LHCN-M2 (cell line): ENCODE results near the gene DUSP14. TPM values are rescaled to one million over a fixed set of nuclear protein-coding genes. Genes with fewer than 3 reads are reported as not detected.
"Not testable (repeated sequence)": the region's sequence is repeated elsewhere in the genome, so short reads cannot be mapped to it uniquely, and the experiment has no call there.

Experiments
- DNase-seq: peaks from one replicate; pipeline ENCODE4 v3.0.0-alpha.2; 2012; ENCODE audit warnings: low read depth
- polyA plus RNA-seq: library from polyadenylated mRNA; unstranded; fragments of >200 nt; gene quantifications from one replicate; pipeline ENCODE4 v1.2.1, GENCODE V29; 2012; ENCODE audit warnings: missing spikeins
- total RNA-seq: library from RNA; depleted of rRNA; stranded (reverse); fragments of >200 nt; gene quantifications from 2 replicates; pipeline ENCODE4 v1.2.3, GENCODE V29; 2014; rRNA removed

Gene DUSP14, protein sequence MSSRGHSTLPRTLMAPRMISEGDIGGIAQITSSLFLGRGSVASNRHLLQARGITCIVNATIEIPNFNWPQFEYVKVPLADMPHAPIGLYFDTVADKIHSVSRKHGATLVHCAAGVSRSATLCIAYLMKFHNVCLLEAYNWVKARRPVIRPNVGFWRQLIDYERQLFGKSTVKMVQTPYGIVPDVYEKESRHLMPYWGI
- total RNA-seq, result 51.0 and 52.8 TPM in 2 replicates
- 63.1 TPM for polyA plus RNA-seq

DNA sequence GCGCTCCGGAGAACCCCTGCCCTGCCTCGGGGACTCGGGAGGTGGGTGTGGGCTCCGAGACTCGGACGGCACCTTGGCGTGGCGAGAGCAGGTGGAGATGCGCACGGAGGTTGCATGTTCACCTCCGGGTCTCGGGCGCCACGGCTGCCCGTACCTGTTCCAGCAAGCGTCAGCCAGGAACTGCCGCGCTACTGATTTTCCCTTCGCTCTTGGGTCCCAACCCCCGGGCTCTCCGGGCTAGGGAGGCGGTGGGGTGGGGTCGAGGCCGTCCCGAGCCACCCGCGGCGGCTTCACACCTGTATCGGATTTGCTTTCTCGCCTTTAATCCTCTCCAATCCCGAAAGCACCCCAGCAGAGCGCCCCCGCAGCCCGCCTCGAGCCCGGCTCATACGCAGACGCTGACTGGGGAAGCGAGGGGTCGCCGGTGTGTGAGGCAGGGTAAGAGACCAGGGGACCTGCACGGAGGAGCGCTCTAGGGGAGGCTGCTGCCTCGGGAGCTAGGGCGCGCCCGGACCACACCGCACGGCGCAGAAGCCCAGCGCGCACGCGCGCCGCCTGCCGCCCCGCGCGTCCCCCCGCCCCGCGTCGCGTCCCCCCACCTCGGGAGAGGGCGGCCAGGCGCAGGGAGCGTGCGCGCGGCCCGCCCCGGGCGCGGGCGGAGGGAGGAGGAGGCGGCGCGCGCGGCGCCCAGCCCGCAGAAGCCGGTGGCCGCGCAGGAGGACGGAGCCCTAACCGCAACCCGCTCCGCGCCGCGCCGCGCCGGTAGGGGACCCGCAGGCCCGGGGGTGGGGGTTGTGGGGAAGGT is at the start of gene DUSP14:
Gene DUSP14, plus strand, starts transcription at position 695 of the 805 bp plus-strand sequence. CDS start 22,382 bp downstream, outside the sequence.
- peak; percentile 73 for DNase-seq

DNA sequence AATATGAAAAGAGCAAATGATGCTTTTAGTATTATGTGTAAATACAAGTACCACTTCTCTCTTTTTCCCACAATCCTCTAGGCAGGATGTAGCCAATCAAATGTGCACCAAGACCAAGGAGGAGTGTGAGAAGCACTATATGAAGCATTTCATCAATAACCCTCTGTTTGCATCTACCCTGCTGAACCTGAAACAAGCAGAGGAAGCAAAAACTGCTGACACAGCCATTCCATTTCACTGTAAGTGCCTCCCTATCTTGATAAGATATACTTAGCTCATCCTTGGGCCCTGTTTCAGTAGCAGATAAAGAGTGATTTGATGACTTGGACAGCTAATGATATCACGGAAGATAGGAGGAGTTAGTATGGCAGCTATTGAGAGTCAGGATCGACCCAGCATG is 49.3 kb upstream of the DUSP14 start:
- DNase-seq, result no peak

DNA sequence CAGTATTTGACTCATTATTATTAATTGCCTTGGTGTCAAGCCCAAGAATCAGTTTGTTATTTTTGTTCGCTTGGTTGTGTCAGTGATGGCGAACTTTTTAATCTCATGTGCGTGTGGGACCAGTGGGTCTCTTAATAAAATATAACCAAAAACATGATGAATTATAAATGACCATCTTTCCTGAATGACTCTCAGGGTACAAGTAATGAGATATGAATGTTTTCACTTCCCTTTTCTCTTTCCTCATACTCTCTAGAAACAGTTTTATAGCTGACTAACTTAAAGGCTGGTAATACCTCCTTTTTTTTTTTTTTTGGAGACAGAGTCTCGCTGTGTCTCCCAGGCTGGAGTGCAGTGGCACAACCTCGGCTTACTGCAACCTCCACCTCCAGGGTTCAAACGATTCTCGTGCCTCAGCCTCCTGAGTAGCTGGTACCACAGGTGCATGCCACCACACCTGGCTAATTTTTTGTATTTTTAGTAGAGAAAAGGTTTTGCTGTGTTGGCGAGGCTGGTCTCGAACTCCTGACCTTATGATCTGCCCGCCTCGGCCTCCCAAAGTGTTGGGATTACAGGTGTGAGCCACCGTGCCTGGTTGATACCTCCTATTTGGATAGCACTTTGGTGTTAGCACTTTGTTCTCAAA is 48.2 kb upstream of the DUSP14 start:
- not testable (repeated sequence) for DNase-seq

DNA sequence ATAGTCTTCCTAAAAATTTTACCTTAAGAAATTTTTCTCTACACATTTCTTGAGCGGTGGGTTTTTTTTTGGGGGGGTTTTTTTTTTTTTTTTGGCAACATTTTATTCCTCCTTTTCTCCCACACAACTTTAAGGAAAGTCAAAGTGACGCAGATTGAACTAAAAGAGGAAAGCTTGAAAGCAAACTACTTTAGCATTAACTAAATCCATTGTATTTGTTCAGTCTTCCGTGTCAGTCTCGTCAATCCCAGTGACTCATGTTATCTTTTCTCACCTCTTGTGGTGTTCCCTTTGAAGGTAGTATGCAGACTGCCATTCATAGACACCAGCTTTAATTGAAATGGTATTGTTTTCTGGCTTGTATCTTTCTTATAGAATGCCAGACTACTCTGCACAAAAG is 43.7 kb upstream of the DUSP14 start:
- DNase-seq, result no peak

DNA sequence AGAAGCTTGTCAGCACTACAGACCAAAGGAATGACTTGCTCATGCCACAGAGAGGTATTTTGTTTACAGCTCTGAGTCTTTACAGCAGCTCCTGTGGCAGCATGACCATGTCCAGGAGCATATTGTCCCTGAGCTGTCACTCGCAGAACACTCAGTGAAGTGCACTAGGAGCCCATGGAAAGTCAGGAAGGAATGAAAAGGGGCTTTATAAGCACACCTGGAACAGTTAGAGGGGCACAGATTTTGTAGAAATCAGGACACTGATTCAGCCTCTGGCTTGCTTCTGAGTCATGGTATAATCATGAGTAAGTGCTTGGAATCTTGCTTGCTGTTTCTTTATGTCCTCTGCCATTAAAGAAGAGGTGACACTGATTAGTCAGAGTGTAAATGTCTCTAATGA is 42.0 kb upstream of the DUSP14 start:
- peak; percentile 46 for DNase-seq

DNA sequence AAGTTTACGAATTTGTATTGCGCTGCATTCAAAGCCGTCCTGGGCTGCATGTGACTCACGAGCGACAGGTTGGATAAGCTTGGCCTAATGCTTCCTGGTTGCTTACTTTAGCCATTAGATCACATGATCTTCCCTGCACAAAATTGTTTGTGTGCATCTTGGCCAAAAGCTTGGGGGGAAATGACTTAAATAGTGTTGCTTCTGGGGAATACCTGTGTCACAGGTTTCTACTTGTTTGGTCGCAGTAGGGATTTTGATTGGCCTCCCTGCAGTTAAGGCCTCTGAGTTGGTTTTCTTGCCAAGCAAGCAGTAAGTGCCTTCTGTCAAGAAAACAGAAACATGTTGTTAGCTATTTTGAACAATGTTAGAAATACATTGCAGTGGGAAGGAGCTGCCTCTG is 39.6 kb upstream of the DUSP14 start:
- DNase-seq, result no peak

DNA sequence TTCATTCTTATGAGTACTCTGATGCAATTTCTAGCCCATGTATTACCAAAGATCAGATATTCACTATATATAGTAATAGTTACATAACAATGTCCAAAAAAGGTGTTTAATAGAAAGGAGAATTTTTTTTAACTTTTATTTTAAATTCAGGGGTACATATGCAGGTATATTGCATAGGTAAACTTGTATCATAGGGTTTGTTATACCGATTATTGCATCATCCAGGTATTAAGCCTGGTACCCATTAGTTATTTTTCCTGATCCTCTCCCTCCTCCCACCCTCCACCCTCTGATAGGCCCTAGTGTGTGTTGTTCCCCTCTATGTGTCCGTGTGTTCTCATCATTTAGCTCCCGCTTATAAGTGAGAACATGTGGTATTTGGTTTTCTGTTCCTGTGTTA is 31.9 kb upstream of the DUSP14 start:
- not testable (repeated sequence) for DNase-seq

DNA sequence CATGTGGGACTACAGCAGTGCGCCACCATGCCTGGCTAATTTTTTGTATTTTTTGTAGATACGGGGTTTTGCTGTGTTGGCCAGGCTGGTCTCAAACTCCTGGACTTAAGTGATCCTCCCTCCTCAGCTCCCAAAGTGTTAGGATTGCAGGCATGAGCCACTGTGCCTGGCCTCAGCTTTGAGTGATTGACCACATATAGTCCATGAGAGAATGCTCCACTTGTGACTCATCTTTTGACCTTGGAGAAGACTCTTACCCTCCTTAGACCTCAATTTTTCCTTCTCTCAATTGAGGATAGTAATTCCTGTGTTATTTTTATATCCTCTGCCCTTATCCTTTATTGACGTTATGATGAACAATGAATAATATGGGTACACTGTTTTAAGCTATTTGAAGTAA is 30.9 kb upstream of the DUSP14 start:
- peak; percentile 94 for DNase-seq

DNA sequence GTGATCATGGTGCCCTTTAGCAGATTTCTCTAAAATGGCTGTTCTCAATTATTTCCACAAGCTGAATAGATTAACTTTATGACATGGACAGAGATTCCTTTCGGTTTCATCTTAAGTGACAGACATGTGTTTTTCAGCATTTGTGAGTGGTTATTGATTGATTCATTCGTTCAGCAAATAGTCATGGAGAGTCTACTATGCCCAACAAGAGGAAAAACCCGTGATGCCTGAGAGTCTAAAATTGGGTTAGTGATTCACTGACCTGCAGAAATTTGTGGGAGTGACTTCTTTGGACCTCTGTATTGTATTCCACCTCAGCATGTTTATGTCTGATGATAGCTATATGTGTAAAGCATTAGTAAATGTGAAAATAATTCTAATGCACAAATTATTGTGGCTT is 28.0 kb upstream of the DUSP14 start:
- no peak for DNase-seq

DNA sequence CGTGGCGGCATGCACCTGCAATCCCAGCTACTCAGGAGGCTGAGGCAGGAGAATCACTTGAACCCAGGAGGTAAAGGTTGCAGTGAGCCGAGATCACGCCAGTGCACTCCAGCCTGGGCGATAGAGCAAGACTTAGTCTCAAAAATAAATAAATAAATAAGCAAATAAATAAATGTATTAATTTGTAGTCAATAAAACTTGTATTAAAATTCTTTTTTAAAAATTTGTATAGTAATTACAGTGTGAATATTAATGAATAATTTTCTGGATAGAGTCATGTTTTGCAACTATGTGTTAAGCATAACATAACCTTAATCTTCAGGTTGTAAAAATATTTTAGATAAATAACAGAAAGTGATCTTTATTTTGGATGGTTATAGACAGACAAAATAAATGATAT is 27.2 kb upstream of the DUSP14 start:
- DNase-seq, result no peak

DNA sequence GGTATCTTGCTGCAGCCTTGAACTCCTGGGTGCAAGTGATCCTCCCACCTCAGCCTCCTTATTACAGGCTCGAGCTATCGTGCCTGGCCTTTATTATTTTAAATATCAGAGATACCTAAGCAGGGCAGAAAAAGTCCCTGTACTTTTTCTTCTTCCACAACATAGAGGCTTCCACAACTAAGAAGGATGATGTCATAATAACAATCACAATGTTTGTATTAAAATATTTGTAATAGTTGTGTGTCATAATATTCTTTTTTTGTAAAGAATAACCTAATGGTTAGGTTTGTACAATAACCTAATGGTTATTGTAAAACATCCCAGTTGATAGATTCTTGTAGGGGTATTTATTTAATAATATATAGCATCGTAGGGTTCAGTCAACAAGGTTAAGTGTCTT is 26.7 kb upstream of the DUSP14 start:
- DNase-seq, result no peak

DNA sequence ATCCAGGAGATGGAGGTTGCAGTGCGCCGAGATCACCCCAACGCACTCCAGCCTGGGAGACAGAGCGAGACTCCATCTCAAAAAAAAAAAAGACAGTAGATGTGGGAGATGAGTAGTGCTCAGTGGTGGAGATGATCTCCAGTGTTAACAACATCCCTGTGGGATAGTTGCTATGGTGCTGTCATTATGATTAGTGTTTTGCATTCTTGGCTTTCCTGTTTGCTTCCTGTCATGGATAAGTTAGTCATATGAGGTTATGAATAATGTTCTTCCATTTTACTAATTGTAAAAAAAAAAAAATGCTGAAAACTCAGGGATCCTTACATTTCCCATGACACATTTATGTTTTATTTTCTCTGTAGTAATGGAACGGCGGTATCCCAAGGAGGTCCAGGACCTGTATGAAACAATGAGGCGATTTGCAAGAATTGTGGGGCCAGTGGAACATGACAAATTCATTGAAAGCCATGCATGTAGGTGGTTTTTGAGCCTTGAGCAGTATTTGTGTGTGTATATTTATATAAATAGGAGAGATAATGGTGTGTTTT is 24.5 kb upstream of the DUSP14 start:
- DNase-seq, result peak; percentile 83

DNA sequence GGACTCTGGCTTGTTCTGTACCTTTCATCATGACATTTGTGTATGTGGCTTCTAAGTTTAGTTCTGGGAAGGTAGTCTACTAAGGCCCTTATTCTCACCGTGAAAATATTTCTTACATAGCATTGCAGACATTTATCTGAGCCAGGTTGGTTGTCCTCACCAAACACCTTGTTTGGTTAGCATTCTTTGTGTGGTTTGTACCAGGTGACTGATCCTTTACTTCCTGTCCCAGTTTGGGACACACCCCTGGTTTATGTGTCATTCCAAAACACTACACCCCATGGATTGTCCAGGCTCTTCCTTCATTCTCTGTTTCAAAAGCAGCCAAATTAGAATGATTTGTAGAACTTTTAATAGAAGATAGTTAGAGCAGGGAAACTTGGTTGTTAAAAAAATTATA is 23.2 kb upstream of the DUSP14 start:
- no peak for DNase-seq

DNA sequence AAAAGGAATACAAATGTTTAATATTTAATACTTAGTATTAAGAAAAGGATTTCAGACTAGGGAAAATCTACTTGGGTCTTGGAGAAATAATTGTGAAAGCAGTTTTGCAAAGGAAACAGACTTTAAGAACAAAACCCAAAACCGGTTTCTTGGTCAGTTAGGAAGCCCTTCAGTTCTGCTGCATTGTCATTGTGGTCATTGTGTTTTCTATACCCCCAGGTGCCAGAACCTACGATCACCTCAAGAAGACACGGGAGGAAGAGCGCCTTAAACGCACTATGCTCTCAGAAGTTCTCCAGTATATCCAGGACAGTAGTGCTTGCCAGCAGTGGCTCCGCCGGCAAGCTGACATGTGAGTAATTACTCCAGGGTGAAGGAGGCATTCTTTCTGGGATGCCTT is 19.5 kb upstream of the DUSP14 start:
- DNase-seq, result no peak

DNA sequence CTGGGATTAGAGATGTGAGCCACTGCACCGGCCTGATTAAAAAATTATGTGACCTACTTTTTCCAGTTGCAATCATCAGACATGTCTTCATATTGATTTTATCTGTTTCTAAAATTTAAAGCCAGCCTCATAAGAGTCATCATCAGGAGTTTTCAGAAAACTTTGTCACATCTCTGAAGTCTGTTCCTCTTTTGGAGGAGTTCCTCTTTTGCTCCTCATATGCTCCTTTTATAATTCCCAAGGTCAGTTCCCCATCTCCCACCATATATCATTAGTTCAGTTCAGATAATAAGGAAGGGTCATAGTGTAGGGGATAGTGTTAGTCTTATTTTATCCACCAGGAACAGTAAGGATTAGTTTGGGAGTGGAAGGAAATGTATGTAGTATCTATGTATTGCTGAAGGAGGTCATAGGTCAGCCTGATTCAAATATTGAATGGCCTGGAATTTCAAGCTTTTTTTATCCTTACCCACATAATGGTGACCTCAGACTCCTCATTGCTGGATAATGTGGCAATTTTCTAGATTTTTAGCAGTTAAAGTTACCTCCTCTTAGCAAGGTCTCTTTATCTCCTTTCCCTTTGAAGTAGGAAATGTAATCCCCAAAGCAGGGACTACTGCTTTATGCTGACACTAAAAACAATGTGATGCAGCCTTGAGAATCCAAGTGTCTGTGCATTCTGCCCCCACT is 13.8 kb upstream of the DUSP14 start:
- no peak for DNase-seq

DNA sequence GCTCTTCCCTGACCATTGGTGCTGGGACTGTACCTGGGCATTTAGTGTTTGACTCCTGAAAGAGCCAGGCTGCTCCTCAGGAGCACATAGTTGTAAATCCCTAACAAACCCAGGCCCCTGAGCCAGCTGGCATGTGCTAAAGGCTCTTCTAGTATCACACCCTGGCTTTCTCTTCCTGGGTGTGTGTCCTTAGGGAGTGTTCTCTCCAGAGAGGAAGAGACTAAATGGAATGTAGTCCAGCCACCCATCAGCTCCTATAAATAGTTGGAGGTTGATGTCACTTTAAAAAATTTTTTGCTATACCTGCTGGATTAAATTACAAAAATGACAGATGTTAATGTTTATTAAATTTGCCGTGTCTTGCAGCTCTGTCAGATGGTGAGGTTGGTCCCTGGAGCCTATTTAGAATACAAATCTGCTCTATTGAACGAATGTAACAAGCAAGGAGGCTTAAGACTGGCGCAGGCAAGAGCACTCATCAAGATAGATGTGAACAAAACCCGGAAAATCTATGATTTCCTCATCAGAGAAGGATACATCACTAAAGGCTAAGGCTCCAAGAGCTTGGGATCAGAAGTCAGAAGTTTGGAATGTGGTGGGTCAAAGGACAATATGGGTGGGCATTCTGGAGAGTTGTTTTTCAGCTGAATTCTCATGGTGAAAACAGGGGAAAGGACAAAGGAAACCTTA is 13.1 kb upstream of the DUSP14 start:
- peak; percentile 53 for DNase-seq

DNA sequence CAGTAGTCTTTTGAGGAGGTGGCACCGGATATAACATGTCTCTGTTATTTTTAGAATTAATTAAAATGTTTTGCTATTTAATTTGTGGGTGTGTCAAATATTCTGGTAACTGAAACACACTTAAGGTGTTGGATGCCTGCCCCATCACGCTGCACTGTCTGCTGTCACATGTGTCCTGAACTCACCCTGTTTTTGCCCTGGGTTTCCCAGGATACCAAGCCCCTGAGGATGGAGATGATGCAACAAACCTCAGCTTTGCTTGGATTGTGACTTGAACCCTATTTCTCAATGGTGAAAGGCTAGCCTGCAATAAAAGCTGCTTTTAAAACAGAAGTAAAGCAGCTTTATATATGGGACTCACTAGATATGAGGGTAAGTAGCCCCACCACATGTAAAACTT is 11.5 kb upstream of the DUSP14 start:
- peak; percentile 69 for DNase-seq

DNA sequence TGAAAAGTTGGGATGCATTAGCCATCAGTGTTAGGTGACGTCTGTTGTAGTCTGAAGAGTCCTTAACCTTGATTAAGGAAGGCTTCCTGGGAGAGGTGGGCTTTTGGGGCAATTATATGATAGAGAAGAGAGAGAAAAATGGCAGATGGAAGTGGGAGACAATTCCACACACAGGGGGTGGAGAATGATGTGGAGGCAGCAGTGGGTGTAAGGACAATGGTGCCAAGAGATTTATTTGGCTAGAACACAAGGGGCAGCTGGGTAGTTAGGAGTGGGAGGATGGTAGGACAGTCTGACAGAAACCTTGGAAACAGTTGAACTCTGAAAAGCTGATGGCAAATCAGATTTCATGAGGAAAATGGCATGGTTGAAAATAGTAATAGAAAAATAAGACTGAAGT is 10.7 kb upstream of the DUSP14 start:
- no peak for DNase-seq

DNA sequence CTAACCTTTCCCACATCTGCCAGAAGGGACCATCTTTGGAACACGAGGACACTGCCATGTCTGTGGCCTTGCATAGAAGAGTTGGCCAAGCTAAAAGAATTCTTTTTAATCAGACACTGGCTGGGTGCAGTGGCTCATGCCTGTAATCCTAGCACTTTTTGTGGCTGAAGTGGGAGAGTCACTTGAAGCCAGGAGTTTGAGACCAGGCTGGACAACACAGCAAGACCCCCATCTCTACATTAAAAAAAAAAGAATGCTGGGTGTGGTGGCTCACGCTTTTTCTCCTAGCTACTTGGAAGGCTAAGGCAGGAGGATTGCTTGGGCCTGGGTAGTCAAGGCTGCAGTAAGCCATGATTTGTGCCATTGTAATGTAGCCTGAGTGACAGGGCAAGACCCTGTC is 9.3 kb upstream of the DUSP14 start:
- DNase-seq, result no peak

DNA sequence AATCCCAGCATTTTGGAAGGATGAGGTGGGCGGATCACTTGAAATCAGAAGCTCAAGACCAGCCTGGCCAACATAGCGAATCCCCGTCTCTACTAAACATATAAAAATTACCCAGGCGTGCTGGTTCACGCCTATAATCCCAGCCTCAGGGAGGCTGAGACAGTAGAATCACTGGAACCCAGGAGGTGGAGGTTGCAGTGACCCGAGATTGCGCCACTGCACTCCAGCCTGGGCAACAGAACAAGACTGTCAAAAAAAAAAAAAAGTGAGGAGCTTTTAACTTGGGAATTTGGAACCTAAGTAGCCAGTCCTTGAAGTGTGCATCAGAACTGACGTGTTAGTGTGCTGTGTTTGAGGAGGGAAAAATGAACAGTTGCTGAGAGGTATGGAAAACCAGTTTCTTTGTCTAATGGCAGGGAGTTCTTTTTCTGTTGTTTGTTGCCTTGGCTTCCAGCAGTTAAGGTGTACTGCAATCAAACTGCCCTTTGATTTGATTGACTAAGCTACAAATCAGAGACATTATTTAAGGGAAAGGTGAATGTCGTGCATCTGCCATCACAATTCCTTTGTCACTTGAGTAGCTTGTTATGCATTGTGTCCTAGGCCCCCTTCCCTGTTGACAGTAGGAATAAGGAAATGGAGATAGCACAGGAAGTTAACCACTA is 8.6 kb upstream of the DUSP14 start:
- no peak for DNase-seq
